Stomach (tissue), 9 donors: Measurements from ENCODE around the gene XAB2. TPM values are rescaled to one million over a fixed set of nuclear protein-coding genes. Genes with fewer than 3 reads are reported as not detected.
A peak's percentile ranks its signal among the peaks of the same experiment; 100 is the strongest.

Experiments
- DNase-seq, 2 donors: peaks; one replicate each; pipeline versions ENCODE4 v3.0.0 to v3.0.0-alpha.2; 2013 to 2019
- H3K27ac ChIP-seq, 5 donors: fragments of 200-600 bp in 4 of 5; sonication (generic) in 4 of 5; one replicate each; pipeline ENCODE4 v1.5.1; 2013 to 2019; ENCODE audit warnings: mild to moderate bottlenecking in 1 of 5, moderate library complexity in 1 of 5
- H3K27me3 ChIP-seq, 3 donors: fragments of 200-600 bp; sonication (generic); one replicate each; pipeline ENCODE4 v1.5.1; 2017 to 2019; ENCODE audit warnings: mixed run types in 1 of 3
- H3K36me3 ChIP-seq, 4 donors: fragments of 200-600 bp; sonication (generic); 1 replicate in 3 of 4; 2 replicates in 1 of 4; pipeline ENCODE4 v1.5.1; 2016 to 2019
- H3K4me1 ChIP-seq, 4 donors: fragments of 200-600 bp; sonication (generic); one replicate each; pipeline ENCODE4 v1.5.1; 2016 to 2019
- H3K4me3 ChIP-seq, 4 donors: fragments of 200-600 bp; sonication (generic) in 3 of 4; one replicate each; pipeline ENCODE4 v1.5.1; 2016 to 2019; ENCODE audit warnings: mild to moderate bottlenecking in 1 of 4
- H3K9me3 ChIP-seq, 4 donors: fragments of 200-600 bp; sonication (generic); one replicate each; pipeline ENCODE4 v1.5.1; 2016 to 2019
- CTCF ChIP-seq, 7 experiments: fragments of 450-650 bp in 4 of 7; fragments of 200-600 bp in 3 of 7; sonication (generic) in 3 of 7; IDR thresholded peaks; one replicate each; pipeline ENCODE4 v1.5.1; 2016 to 2019; ENCODE audit warnings: antibody characterized with exemption in 7 of 7, control low read depth in 2 of 7, mild to moderate bottlenecking in 1 of 7
- EP300 ChIP-seq: sonication (generic); formaldehyde crosslinking; IDR thresholded peaks from one replicate; pipeline ENCODE4 v1.6.1; 2017; ENCODE audit warnings: antibody characterized with exemption
- POLR2A ChIP-seq, 4 donors: fragments of 450-650 bp; IDR thresholded peaks; one replicate each; pipeline ENCODE4 v1.6.1; 2016; ENCODE audit warnings: antibody characterized with exemption in 4 of 4, control low read depth in 2 of 4, mild to moderate bottlenecking in 1 of 4, moderate library complexity in 1 of 4
- POLR2AphosphoS5 ChIP-seq, 3 donors: sonication (generic); formaldehyde crosslinking; IDR thresholded peaks; one replicate each; pipeline ENCODE4 v1.6.1; 2016; ENCODE audit warnings: antibody characterized with exemption in 3 of 3
- WGBS, 5 donors: extraction: QIAGEN DNeasy Blood & Tissue Kit in 3 of 5; methylation state at CpG; one replicate each; pipeline versions ENCODE4 v1.1.5 to v1.1.7; 2013 to 2018; 5-methylcytosine and 5-hydroxymethylcytosine counted together
- intact Hi-C: fragments of 100-400 bp; cut with DNase I; formaldehyde crosslinking; loops from one replicate; pipeline ENCODE4 v1.15.1; 2023; ENCODE audit warnings: low total_unique reads
- polyA plus RNA-seq, 3 donors: library from polyadenylated mRNA; stranded (reverse); fragments of 200-250 nt; gene quantifications; one replicate each; pipeline ENCODE4 v1.2.3, GENCODE V29; 2013
- total RNA-seq, 5 donors: library from RNA; depleted of rRNA; stranded (reverse); fragments of >200 nt; gene quantifications; one replicate each; pipeline versions ENCODE4 v1.1.0 to v1.2.3, GENCODE V29; 2014 to 2016
- donor health status: healthy with polysubstance abuse.
- donor health status: Bipolar disorder and iron deficiency.
- donor health status: healthy.

XAB2 gene
- total and polyA plus RNA-seq, 8 donors = 24.6 to 106 (median 48.4) TPM

- peak in 1 of 2 donors; percentile 61 for DNase-seq
- H3K36me3 ChIP-seq = no peaks in the 10 kb centered on the region
- TF ChIP-seq CTCF (IDR thresholded peaks at IDR 0.05) = no peak
- TF ChIP-seq EP300 = no peak
- TF ChIP-seq POLR2A (IDR thresholded peaks at IDR 0.05) = no peak
- no peak for TF ChIP-seq POLR2AphosphoS5 (IDR thresholded peaks at IDR 0.05)
- intact Hi-C loops = no loop called here
- H3K4me3 ChIP-seq = peak overlapping the region; percentile 44 to 66 (median 50)
- peaks cover 3 to 77% (median 13%) of the 10 kb centered on the region in 3 donors for H3K27me3 ChIP-seq
- WGBS, 5 donors = 1 to 4% (median 2%) methylated on average over 19 to 70 of the region's 70 CpGs
- peak overlapping the region; percentile 71 to 89 (median 76) for H3K27ac ChIP-seq
- H3K9me3 ChIP-seq = no peaks in the 10 kb centered on the region
- peaks cover 0 to 30% (median 25%) of the 10 kb centered on the region in 4 donors for H3K4me1 ChIP-seq
Measured at GRCh38 chr19:7596211-7596937, 33.0 kb downstream of the XAB2 start.

- Histone ChIP-seq H3K9me3 (no peaks in the 10 kb centered on the region), H3K4me3 (peak within 1 kb of the TSS; percentile 44 to 66 (median 50)), H3K27me3 (peaks cover 3 to 81% (median 13%) of the 10 kb centered on the region in 3 donors), H3K4me1 (peaks cover 0 to 31% (median 26%) of the 10 kb centered on the region in 4 donors), H3K36me3 (no peaks in the 10 kb centered on the region), H3K27ac (peak within 1 kb of the TSS; percentile 71 to 91 (median 77))
- intact Hi-C loops = no loop called here
- 0 to 1% (median 1%) methylated on average over 19 to 78 of the region's 78 CpGs for WGBS, 5 donors
- DNase-seq = peak; percentile 66 to 91
- TF ChIP-seq POLR2A (IDR thresholded peaks at IDR 0.05) (no peak), POLR2AphosphoS5 (IDR thresholded peaks at IDR 0.05) (peak in 1 of 3 donors; percentile 29), EP300 (no peak)
Measured at GRCh38 chr19:7595466-7596133, 33.7 kb downstream of the XAB2 start, which contains the start of gene CAMSAP3. CAMSAP3 (plus strand) TSS chr19:7595863; CDS start chr19:7596003, 140 bp downstream.

GRCh38 chr19:7590256-7590655, 39.1 kb downstream of the XAB2 start:
- H3K36me3 ChIP-seq = no peaks in the 10 kb centered on the region
- peak; percentile 62 to 84 for DNase-seq
- intact Hi-C loops = no loop called here

GRCh38 chr19:7589822-7590221, 39.5 kb downstream of the XAB2 start:
- no peaks in the 10 kb centered on the region for H3K36me3 ChIP-seq
- H3K4me1 ChIP-seq = peaks cover 0 to 9% (median 4%) of the 10 kb centered on the region in 4 donors
- no peak overlapping the region for H3K4me3 ChIP-seq
- peaks cover 0 to 53% (median 3%) of the 10 kb centered on the region in 3 donors for H3K27me3 ChIP-seq
- TF ChIP-seq EP300 (no peak), POLR2A (IDR thresholded peaks at IDR 0.05) (no peak), POLR2AphosphoS5 (IDR thresholded peaks at IDR 0.05) (no peak), CTCF (IDR thresholded peaks at IDR 0.05) (no peak)
- H3K9me3 ChIP-seq = no peaks in the 10 kb centered on the region
- no peak for DNase-seq
- intact Hi-C loops = no loop called here
- H3K27ac ChIP-seq = no peak overlapping the region
- 87 to 94% (median 89%) methylated on average over 7 of the region's 7 CpGs for WGBS, 5 donors

More at GRCh38 chr19:7590256-7590655, 39.1 kb downstream of the XAB2 start:
- Histone ChIP-seq H3K4me1 (peaks cover 0 to 9% (median 6%) of the 10 kb centered on the region in 4 donors), H3K4me3 (no peak overlapping the region), H3K9me3 (no peaks in the 10 kb centered on the region), H3K27ac (no peak overlapping the region), H3K27me3 (peaks cover 0 to 57% (median 3%) of the 10 kb centered on the region in 3 donors)
- TF ChIP-seq EP300 = no peak
- no peak for TF ChIP-seq POLR2A (IDR thresholded peaks at IDR 0.05)
- TF ChIP-seq CTCF (IDR thresholded peaks at IDR 0.05) = no peak
- no peak for TF ChIP-seq POLR2AphosphoS5 (IDR thresholded peaks at IDR 0.05)
- WGBS, 5 donors = 28 to 49% (median 33%) methylated on average over 7 to 8 of the region's 8 CpGs
